Measurements from ENCODE around the gene R3HDML. TPM values are rescaled to one million over a fixed set of nuclear protein-coding genes. Genes with fewer than 3 reads are reported as not detected.

Gene R3HDML
- total and polyA plus RNA-seq, 2 of the 13 experiments (the other 11 are each of a cell fraction or from before 2014, with no cell fraction given): not detected

- TF ChIP-seq ZNF652 (CRISPR knock-in tag; IDR thresholded peaks at IDR 0.05; ENCODE audit: borderline replicate concordance, low read depth) (peak; percentile 76), MYNN (CRISPR knock-in tag; IDR thresholded peaks at IDR 0.05; ENCODE audit: low read depth) (no peak), TARDBP (CRISPR knock-in tag; IDR thresholded peaks at IDR 0.05) (no peak; the same call in 1 of the 2 replicates), RARG (CRISPR knock-in tag; IDR thresholded peaks at IDR 0.05; ENCODE audit: low read depth) (peak; percentile 87; the same call in 1 of the 2 replicates), ZNF670 (CRISPR knock-in tag; IDR thresholded peaks at IDR 0.05; ENCODE audit: borderline replicate concordance) (no peak), RXRA (CRISPR knock-in tag; IDR thresholded peaks at IDR 0.05) (no peak), IKZF1 (IDR thresholded peaks at IDR 0.05) (no peak), GFI1 (CRISPR knock-in tag; IDR thresholded peaks at IDR 0.05; ENCODE audit: borderline replicate concordance) (no peak), ZFX (CRISPR knock-in tag; IDR thresholded peaks at IDR 0.05; ENCODE audit: low read depth) (no peak), MTA1 (CRISPR knock-in tag; IDR thresholded peaks at IDR 0.05; ENCODE audit: borderline replicate concordance) (no peak; the same call in 1 of the 2 replicates), ZNF589 (CRISPR knock-in tag; conservative IDR thresholded peaks at IDR 0.05) (peak; percentile 54; the same call in 1 of the 2 replicates), REST (IDR thresholded peaks at IDR 0.05; ENCODE audit: borderline replicate concordance in 1 of 2, low read depth in 1 of 2, low read length in 2 of 2) (peak in 1 of 2 experiments; percentile 81; a peak in 2 of 4 replicates), SETDB1 (CRISPR knock-in tag; IDR thresholded peaks at IDR 0.05; ENCODE audit: borderline replicate concordance) (peak; percentile 81; the same call in 1 of the 2 replicates), ZNF230 (CRISPR knock-in tag; IDR thresholded peaks at IDR 0.05) (no peak; the same call in 1 of the 2 replicates), KAT7 (CRISPR knock-in tag; IDR thresholded peaks at IDR 0.05; ENCODE audit: borderline replicate concordance) (no peak), PPARG (CRISPR knock-in tag; conservative IDR thresholded peaks at IDR 0.05) (no peak; the same call in 1 of the 2 replicates), KLF13 (CRISPR knock-in tag; IDR thresholded peaks at IDR 0.05) (0 out of 2 replicates have a peak, but pooled peaks have one; percentile 21), ZNF143 (CRISPR knock-in tag; IDR thresholded peaks at IDR 0.05) (0 out of 2 replicates have a peak, but pooled peaks have one; percentile 72), NFRKB (IDR thresholded peaks at IDR 0.05) (no peak), SOX13 (IDR thresholded peaks at IDR 0.05) (peak; percentile 94), SOX13 (CRISPR knock-in tag; conservative IDR thresholded peaks at IDR 0.05 in 1 of 2, IDR thresholded peaks at IDR 0.05 in 1 of 2) (no peak), ZNF253 (CRISPR knock-in tag; IDR thresholded peaks at IDR 0.05; ENCODE audit: borderline replicate concordance) (no peak), NAIF1 (CRISPR knock-in tag; IDR thresholded peaks at IDR 0.05; ENCODE audit: borderline replicate concordance) (peak; percentile 85; the same call in 1 of the 2 replicates), ESRRA (CRISPR knock-in tag; IDR thresholded peaks at IDR 0.05; ENCODE audit: low read depth) (no peak; the same call in 1 of the 2 replicates), GABPB1 (CRISPR knock-in tag; IDR thresholded peaks at IDR 0.05) (no peak)
- TF ChIP-seq, protein P1, sequence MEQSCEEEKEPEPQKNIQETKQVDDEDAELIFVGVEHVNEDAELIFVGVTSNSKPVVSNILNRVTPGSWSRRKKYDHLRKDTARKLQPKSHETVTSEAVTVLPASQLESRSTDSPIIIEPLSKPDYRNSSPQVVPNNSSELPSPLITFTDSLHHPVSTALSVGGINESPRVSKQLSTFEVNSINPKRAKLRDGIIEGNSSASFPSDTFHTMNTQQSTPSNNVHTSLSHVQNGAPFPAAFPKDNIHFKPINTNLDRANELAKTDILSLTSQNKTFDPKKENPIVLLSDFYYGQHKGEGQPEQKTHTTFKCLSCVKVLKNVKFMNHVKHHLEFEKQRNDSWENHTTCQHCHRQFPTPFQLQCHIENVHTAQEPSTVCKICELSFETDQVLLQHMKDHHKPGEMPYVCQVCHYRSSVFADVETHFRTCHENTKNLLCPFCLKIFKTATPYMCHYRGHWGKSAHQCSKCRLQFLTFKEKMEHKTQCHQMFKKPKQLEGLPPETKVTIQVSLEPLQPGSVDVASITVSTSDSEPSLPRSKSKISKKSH (CRISPR knock-in tag; IDR thresholded peaks at IDR 0.05; ENCODE audit: borderline replicate concordance): no peak
Measured at GRCh38 chr20:44394452-44394701, 57.5 kb downstream of the R3HDML start (continued).

Measured in HepG2 (cell line).